Omental fat pad (tissue), 4 donors: ENCODE data around the gene THAP7. TPM values are rescaled to one million over a fixed set of nuclear protein-coding genes. Genes with fewer than 3 reads are reported as not detected.
A peak's percentile ranks its signal among the peaks of the same experiment; 100 is the strongest.

Experiments
- ATAC-seq: fragments of 150-250 bp; one replicate; pipeline ENCODE4 v1.9.1; 2016; ENCODE audit warnings: mild to moderate bottlenecking, moderate library complexity; ENCODE audit not compliant: low FRiP score
- DNase-seq: peaks from one replicate; pipeline ENCODE4 v3.0.0-alpha.2; 2019; ENCODE audit warnings: low spot score
- total RNA-seq, 4 donors: library from RNA; depleted of rRNA; stranded (reverse); fragments of >200 nt; gene quantifications; one replicate each; pipeline ENCODE4 v1.1.0, GENCODE V29; 2016
- TF ChIP-seq, protein P1 (sequence below), 3 donors: fragments of 450-650 bp; IDR thresholded peaks; one replicate each; pipeline ENCODE4 v1.5.1; 2016 to 2017; ENCODE audit warnings: antibody characterized with exemption in 3 of 3, mild to moderate bottlenecking in 3 of 3, moderate library complexity in 2 of 3

The THAP7 gene
- total RNA-seq, 4 donors from 2014 or later, result 27.4 to 34.2 (median 32.8) TPM

DNA sequence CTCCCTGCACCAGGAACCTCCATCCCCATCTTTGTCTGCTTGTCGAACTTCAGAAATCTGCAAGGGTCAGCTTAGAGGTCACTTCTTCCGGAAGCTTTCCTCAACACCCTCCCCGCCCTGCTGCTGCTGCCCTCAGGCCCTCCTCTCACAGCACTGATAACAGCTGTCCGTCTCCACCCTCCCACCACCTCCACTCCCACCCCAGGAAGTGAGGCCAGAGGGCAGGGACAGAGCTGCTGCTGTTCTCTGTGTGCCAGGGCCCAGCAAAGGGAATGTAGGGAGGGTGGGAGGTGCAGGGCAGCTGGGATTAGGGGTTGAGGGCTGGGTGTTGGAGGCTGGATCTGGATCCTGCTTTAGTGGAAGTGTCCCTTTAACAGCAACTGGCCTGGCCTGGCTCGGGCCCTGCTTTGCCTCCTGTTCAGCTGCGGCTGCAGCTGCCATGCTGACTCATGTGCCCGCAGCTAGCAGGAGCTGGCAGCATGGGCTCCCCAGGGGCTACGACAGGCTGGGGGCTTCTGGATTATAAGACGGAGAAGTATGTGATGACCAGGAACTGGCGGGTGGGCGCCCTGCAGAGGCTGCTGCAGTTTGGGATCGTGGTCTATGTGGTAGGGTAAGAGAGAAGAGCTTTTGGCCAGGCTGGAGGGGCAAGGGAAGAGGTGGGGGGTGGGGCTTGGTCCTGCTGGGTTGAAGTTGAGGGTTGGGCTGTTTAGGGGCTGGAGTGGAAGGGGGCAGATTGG is 13.0 kb upstream of the THAP7 start, which contains the start of gene P2RX6:
P2RX6 (plus strand) TSS at position 440 of the 740 bp plus-strand sequence; CDS start at position 450, 10 bp downstream.
- DNase-seq, result no peak
- ATAC-seq, result peak; percentile 39
- TF ChIP-seq, protein P1, sequence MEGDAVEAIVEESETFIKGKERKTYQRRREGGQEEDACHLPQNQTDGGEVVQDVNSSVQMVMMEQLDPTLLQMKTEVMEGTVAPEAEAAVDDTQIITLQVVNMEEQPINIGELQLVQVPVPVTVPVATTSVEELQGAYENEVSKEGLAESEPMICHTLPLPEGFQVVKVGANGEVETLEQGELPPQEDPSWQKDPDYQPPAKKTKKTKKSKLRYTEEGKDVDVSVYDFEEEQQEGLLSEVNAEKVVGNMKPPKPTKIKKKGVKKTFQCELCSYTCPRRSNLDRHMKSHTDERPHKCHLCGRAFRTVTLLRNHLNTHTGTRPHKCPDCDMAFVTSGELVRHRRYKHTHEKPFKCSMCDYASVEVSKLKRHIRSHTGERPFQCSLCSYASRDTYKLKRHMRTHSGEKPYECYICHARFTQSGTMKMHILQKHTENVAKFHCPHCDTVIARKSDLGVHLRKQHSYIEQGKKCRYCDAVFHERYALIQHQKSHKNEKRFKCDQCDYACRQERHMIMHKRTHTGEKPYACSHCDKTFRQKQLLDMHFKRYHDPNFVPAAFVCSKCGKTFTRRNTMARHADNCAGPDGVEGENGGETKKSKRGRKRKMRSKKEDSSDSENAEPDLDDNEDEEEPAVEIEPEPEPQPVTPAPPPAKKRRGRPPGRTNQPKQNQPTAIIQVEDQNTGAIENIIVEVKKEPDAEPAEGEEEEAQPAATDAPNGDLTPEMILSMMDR (IDR thresholded peaks at IDR 0.05), result no peak

DNA sequence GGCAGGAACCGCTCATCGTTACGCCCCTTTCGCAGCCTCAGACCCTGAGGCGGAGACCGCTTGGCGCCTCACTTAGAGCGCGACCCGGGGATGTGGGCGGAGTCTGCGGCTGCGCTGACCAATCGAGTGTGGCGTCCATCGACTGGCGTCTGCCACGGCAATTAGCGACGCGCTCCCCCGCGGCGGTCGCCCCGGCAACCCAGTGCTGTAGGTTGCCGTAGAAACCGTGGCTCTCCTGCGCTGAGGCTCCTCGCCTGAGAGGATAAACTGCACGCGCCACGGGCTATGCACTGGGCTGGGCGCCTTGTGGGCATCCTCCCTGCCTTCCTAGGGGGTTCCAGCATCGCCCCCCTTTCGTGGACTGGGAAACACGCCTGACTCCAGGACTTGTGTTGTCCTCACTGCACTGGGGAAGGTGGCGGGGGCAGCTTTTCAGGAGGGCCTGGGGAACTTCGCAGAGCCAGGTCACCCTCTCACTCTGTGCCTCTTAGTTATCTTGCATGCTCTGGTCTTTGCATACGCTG is 12.3 kb upstream of the THAP7 start:
- peak; percentile 37 for DNase-seq
- ATAC-seq, result peak; percentile 65
- TF ChIP-seq, protein P1 (IDR thresholded peaks at IDR 0.05), result no peak

DNA sequence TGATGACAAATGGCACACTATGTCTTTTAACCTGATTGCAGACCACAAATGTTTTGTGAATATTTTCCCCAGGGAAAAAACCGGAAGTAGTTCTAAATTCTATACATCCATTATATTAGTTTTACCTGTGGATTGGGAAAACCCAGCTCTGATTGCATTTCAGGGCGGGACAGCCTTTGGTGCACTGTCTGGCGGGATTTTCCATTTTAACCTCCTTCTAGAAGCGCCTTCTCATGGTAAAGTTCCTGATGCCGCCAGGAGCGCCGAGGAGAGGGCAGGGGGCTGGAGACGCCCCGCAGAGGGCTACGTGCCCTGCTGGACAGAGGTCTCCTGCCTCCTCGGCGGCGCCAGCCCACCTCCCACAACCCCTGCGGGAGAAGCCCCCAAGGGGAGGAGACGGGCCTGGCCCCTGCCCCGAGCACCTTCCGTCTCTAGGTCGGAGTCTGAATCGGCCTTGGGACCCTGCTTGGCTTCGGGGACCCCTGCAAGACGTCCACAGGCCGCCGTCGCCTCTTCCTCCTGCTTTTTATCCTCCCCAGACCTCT is 11.8 kb upstream of the THAP7 start:
- TF ChIP-seq, protein P1 (IDR thresholded peaks at IDR 0.05), result no peak
- no peak for ATAC-seq
- DNase-seq, result no peak

DNA sequence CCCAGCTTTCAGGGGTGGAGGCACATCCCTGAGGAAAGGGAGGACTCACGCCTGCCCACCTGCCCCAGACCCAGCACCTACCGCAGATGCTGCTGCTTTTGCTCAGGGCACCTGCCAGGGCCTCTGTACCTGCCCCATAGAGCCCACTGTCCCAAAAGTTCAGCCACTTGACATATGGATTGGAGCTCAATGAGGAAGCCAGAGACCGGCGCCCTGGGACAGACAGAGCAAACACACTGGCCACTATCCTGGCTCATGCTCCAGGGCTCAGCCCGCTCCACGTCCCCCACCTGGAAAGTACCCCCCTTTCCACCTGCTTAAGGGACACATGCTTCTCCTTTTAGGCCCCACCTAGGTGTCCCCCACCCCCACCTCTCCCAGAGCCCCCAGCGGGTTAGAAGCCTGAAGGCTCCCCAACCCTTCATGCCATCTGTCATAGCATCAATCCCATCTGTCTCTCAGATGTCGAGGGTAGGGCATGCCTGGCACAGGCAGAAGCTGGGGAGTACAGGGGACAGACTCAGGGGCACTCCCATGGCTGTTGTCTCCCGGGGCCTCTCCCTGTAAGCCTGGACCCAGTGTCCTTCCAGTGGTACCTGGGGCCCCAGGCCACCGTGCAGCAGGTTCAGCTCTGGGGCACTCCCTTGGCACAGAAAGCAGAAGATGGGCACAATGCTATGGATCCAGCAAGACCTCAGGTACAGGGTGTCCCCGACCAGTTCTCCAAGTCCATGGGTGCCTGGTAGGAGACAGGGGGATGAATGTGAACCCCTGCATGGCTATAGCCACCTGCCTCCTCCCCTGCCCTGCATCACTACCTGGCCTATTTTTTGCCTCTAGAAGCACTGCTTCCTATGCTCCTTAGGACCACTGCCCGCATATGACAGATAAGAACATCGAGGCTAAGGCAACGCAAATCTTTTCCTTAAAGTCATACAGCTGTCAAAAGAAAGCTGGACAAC is 10.8 kb upstream of the THAP7 start:
- ATAC-seq (no peak), DNase-seq (no peak)
- TF ChIP-seq, protein P1 (IDR thresholded peaks at IDR 0.05), result no peak

DNA sequence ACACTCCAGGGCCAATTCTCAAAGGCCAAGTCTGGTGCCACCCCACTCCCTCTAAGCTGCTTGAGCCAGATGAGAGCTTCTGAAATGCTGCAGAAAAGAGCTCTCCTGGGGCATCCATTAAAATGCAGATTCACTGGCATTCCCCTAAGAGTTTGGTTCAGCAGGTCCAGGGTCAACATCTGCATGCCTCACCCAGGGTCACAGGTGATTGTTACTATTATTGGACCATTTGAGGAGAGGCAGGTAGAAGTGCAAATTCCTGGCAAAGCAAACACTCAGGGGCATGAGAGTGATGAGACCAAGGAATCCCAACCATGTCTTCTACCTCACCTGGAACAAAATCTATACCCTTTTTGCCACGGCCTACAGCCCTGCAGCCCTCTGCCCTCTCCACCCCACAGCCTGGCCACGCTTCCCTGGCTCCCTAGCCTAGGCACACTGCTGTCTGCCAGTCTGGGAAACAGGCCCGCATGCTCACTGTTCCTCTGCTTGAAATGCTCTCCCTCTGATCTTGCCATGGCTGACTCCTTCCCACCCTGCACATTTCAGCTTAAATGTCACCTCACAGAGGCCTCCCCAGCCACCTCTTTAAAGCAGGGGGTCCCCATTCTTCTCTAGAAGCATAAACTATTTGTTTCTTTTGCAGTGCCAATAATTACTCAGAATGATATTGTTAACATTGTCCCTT is 8.7 kb upstream of the THAP7 start:
- DNase-seq (no peak), ATAC-seq (no peak)
- TF ChIP-seq, protein P1 (IDR thresholded peaks at IDR 0.05), result no peak
